Caco-2 (cell line): ENCODE measurements around the gene KLRC3. TPM values are rescaled to one million over a fixed set of nuclear protein-coding genes. Genes with fewer than 3 reads are reported as not detected.
"Not testable (repeated sequence)": the region's sequence is repeated elsewhere in the genome, so short reads cannot be mapped to it uniquely, and the experiment has no call there.

Source experiments
- BruUV-seq: library from RNA; stranded (reverse); fragments of 400-500 nt; replicated peaks from 2 replicates; lab custom pipeline; 2021; lab: Mats Ljungman, UMichigan
- CTCF ChIA-PET: fragments of 300-600 bp; sonication (Branson Sonifier 250); formaldehyde crosslinking; loops from one replicate; lab custom pipeline; 2022; ENCODE audit warnings: antibody characterized with exemption; lab: Charles Lee
- POLR2A ChIA-PET: fragments of 300-600 bp; sonication (Branson Sonifier 250); formaldehyde crosslinking; loops from one replicate; lab custom pipeline; 2022; ENCODE audit warnings: antibody characterized with exemption; lab: Charles Lee
- DNase-seq, 2 experiments: peaks; one replicate each; pipeline versions ENCODE4 v3.0.0 to v3.0.0-alpha.2; 2020 to 2022
- H3K27me3 ChIP-seq: replicated peaks from 2 replicates; pipeline ENCODE4 v1.6.0; 2011; ENCODE audit warnings: low read length; ENCODE audit not compliant: control insufficient read depth, insufficient read depth
- H3K36me3 ChIP-seq: 2 replicates; pipeline ENCODE4 v1.5.1; 2011; ENCODE audit warnings: low read length; ENCODE audit not compliant: control insufficient read depth, insufficient read depth
- H3K4me1 ChIP-seq: fragments of 250-450 bp; sonication (Bioruptor Pico); 2 replicates; pipeline ENCODE4 v1.5.1; 2020; ENCODE audit warnings: mild to moderate bottlenecking
- H3K4me3 ChIP-seq: 2 replicates; pipeline ENCODE4 v1.5.1; 2011; ENCODE audit warnings: low read depth, mild to moderate bottlenecking, control low read depth, low read length
- H3K9me3 ChIP-seq: fragments of 250-450 bp; sonication (Bioruptor Pico); 2 replicates; pipeline ENCODE4 v1.5.1; 2020; ENCODE audit warnings: mild to moderate bottlenecking, moderate library complexity
- H3K27ac Mint-ChIP-seq: one replicate; pipeline ENCODE4 v1.8.0; 2022; ENCODE audit warnings: mixed read lengths; ENCODE audit not compliant: unreplicated experiment
- H3K27me3 Mint-ChIP-seq: one replicate; pipeline ENCODE4 v1.8.0; 2022; ENCODE audit warnings: mixed read lengths; ENCODE audit not compliant: insufficient read depth, unreplicated experiment
- H3K36me3 Mint-ChIP-seq: one replicate; pipeline ENCODE4 v1.8.0; 2022; ENCODE audit warnings: mild to moderate bottlenecking, mixed read lengths; ENCODE audit not compliant: insufficient read depth, unreplicated experiment
- H3K4me1 Mint-ChIP-seq: one replicate; pipeline ENCODE4 v1.8.0; 2022; ENCODE audit warnings: low read depth, mixed read lengths; ENCODE audit not compliant: unreplicated experiment
- H3K4me3 Mint-ChIP-seq: one replicate; pipeline ENCODE4 v1.8.0; 2022; ENCODE audit warnings: mild to moderate bottlenecking, moderate library complexity, mixed read lengths; ENCODE audit not compliant: unreplicated experiment
- H3K9me3 Mint-ChIP-seq: one replicate; pipeline ENCODE4 v1.8.0; 2022; ENCODE audit warnings: mixed read lengths; ENCODE audit not compliant: unreplicated experiment
- CTCF ChIP-seq, 2 experiments: fragments of 200-600 bp in 1 of 2; IDR thresholded peaks; 1 replicate in 1 of 2; 2 replicates in 1 of 2; pipeline versions ENCODE4 v1.5.1 to v1.8.0; 2011 to 2022; ENCODE audit warnings: antibody characterized with exemption in 1 of 2, control low read depth in 1 of 2, inconsistent platforms in 1 of 2, low read depth in 1 of 2, low read length in 1 of 2, mild to moderate bottlenecking in 1 of 2, moderate library complexity in 1 of 2; ENCODE audit not compliant: insufficient read depth in 1 of 2, severe bottlenecking in 1 of 2, unreplicated experiment in 1 of 2
- intact Hi-C: fragments of 100-400 bp; cut with micrococcal nuclease; formaldehyde crosslinking; loops from one replicate; pipeline ENCODE4 v1.10.0; 2022; ENCODE audit not compliant: unreplicated experiment
- total RNA-seq: library from RNA; stranded (reverse); gene quantifications from 2 replicates; pipeline ENCODE4 v1.2.3, GENCODE V29; 2022

The KLRC3 gene
- total RNA-seq, 1 experiment from 2014 or later: not detected

- peak overlapping the region; percentile 95 for H3K27ac Mint-ChIP-seq
- peaks cover 21% of the 10 kb centered on the region for H3K4me1 Mint-ChIP-seq
- POLR2A ChIA-PET: no interaction called here
- Histone ChIP-seq H3K4me3 (no peak overlapping the region), H3K27me3 (no peaks in the 10 kb centered on the region), H3K36me3 (no peaks in the 10 kb centered on the region), H3K4me1 (peaks cover 12% of the 10 kb centered on the region), H3K9me3 (no peaks in the 10 kb centered on the region)
- no peaks in the 10 kb centered on the region for H3K36me3 Mint-ChIP-seq
- no TSS peak for BruUV-seq
- CTCF ChIA-PET: interaction anchor here (0.6 to 1.3 kb wide), 4 partner anchors 9 to 156 kb away, joined by 3 to 6 read pairs (median 4); no protein-coding TSS in a partner anchor
- no peak for TF ChIP-seq CTCF (IDR thresholded peaks at IDR 0.05; ENCODE audit: insufficient read depth in 1 of 2, low read depth in 1 of 2, low read length in 1 of 2, severe bottlenecking in 1 of 2, unreplicated experiment in 1 of 2)
- DNase-seq: peak; percentile 85 to 88
- intact Hi-C loops: loop anchor here (1.0 kb wide), 1 partner anchor 23 kb away; no protein-coding TSS in a partner anchor
- H3K4me3 Mint-ChIP-seq: peak overlapping the region; percentile 63
- H3K9me3 Mint-ChIP-seq: no peaks in the 10 kb centered on the region
- no peaks in the 10 kb centered on the region for H3K27me3 Mint-ChIP-seq
Measured at GRCh38 chr12:10395390-10395998, 24.9 kb downstream of the KLRC3 start.

GRCh38 chr12:10394531-10395152 lies 25.8 kb downstream of the KLRC3 start:
- H3K36me3 Mint-ChIP-seq, H3K27me3 ChIP-seq, DNase-seq, POLR2A ChIA-PET, BruUV-seq, H3K9me3 Mint-ChIP-seq, H3K27me3 Mint-ChIP-seq, H3K4me3 ChIP-seq, H3K9me3 ChIP-seq, H3K4me3 Mint-ChIP-seq, H3K36me3 ChIP-seq: not testable (repeated sequence)
- CTCF ChIA-PET: interaction anchor here (0.7 to 1.3 kb wide), 2 partner anchors 9 to 219 kb away, joined by 3 to 4 read pairs; no protein-coding TSS in a partner anchor
- H3K4me1 ChIP-seq: peaks cover 12% of the 10 kb centered on the region
- Mint-ChIP-seq H3K4me1 (peaks cover 21% of the 10 kb centered on the region), H3K27ac (peak overlapping the region; percentile 95)
- intact Hi-C loops: loop anchor here (1.0 kb wide), 1 partner anchor 22 kb away; no protein-coding TSS in a partner anchor

GRCh38 chr12:10393291-10393690 lies 27.1 kb downstream of the KLRC3 start:
- Histone ChIP-seq H3K4me1 (peaks cover 12% of the 10 kb centered on the region), H3K4me3 (no peak overlapping the region), H3K9me3 (no peaks in the 10 kb centered on the region), H3K36me3 (no peaks in the 10 kb centered on the region), H3K27me3 (no peaks in the 10 kb centered on the region)
- H3K4me3 Mint-ChIP-seq: no peak overlapping the region
- no peaks in the 10 kb centered on the region for H3K36me3 Mint-ChIP-seq
- peaks cover 21% of the 10 kb centered on the region for H3K4me1 Mint-ChIP-seq
- H3K27ac Mint-ChIP-seq: no peak overlapping the region
- intact Hi-C loops: no loop called here
- H3K27me3 Mint-ChIP-seq: no peaks in the 10 kb centered on the region
- POLR2A ChIA-PET: no interaction called here
- no peak for DNase-seq
- no TSS peak for BruUV-seq
- no peak for TF ChIP-seq CTCF (IDR thresholded peaks at IDR 0.05; ENCODE audit: insufficient read depth in 1 of 2, low read depth in 1 of 2, low read length in 1 of 2, severe bottlenecking in 1 of 2, unreplicated experiment in 1 of 2)
- CTCF ChIA-PET: interaction anchor here (0.8 kb wide), 1 partner anchor 18 kb away, joined by 4 read pairs; no protein-coding TSS in a partner anchor
- no peaks in the 10 kb centered on the region for H3K9me3 Mint-ChIP-seq
